ENCODE data around the gene SHISAL2A.

The SHISAL2A gene

GRCh38 chr1:52632732-52633290 lies at the start of gene SHISAL2A:
Gene SHISAL2A (plus strand): TSS chr1:52633168. CDS start chr1:52633494, 326 bp downstream.
- in situ Hi-C loops (cut with HindIII; ENCODE audit: low sequenced_read_pairs) = no loop called here

GRCh38 chr1:52585474-52585873 lies 47.5 kb upstream of the SHISAL2A start:
- in situ Hi-C loops (cut with HindIII; ENCODE audit: low sequenced_read_pairs) = loop anchor here (5.0 kb wide), 1 partner anchor 92 kb away; no protein-coding TSS in a partner anchor

GRCh38 chr1:52588027-52588426 lies 44.9 kb upstream of the SHISAL2A start:
- in situ Hi-C loops (cut with HindIII; ENCODE audit: low sequenced_read_pairs) = loop anchor here (5.0 kb wide), 1 partner anchor 89 kb away; no protein-coding TSS in a partner anchor

- in situ Hi-C loops (cut with HindIII; ENCODE audit: low sequenced_read_pairs) = loop anchor here (5.0 kb wide), 1 partner anchor 89 kb away; no protein-coding TSS in a partner anchor
Measured at GRCh38 chr1:52588535-52588934, 44.4 kb upstream of the SHISAL2A start.

- in situ Hi-C loops (cut with HindIII; ENCODE audit: low sequenced_read_pairs) = no loop called here
Measured at GRCh38 chr1:52590266-52590665, 42.7 kb upstream of the SHISAL2A start.

GRCh38 chr1:52592637-52593323 lies 40.2 kb upstream of the SHISAL2A start:
- in situ Hi-C loops (cut with HindIII; ENCODE audit: low sequenced_read_pairs) = no loop called here

- in situ Hi-C loops (cut with HindIII; ENCODE audit: low sequenced_read_pairs) = no loop called here
Measured at GRCh38 chr1:52593495-52593894, 39.5 kb upstream of the SHISAL2A start.

GRCh38 chr1:52595061-52595460 lies 37.9 kb upstream of the SHISAL2A start:
- in situ Hi-C loops (cut with HindIII; ENCODE audit: low sequenced_read_pairs) = no loop called here

GRCh38 chr1:52597912-52598311 lies 35.1 kb upstream of the SHISAL2A start:
- in situ Hi-C loops (cut with HindIII; ENCODE audit: low sequenced_read_pairs) = no loop called here

- in situ Hi-C loops (cut with HindIII; ENCODE audit: low sequenced_read_pairs) = no loop called here
Measured at GRCh38 chr1:52598729-52599128, 34.2 kb upstream of the SHISAL2A start.

- in situ Hi-C loops (cut with HindIII; ENCODE audit: low sequenced_read_pairs) = no loop called here
Measured at GRCh38 chr1:52599236-52599635, 33.7 kb upstream of the SHISAL2A start.

GRCh38 chr1:52600533-52601179 lies 32.3 kb upstream of the SHISAL2A start:
- in situ Hi-C loops (cut with HindIII; ENCODE audit: low sequenced_read_pairs) = no loop called here

- in situ Hi-C loops (cut with HindIII; ENCODE audit: low sequenced_read_pairs) = no loop called here
Measured at GRCh38 chr1:52601519-52601918, 31.4 kb upstream of the SHISAL2A start.

GRCh38 chr1:52601991-52602855 lies 30.7 kb upstream of the SHISAL2A start, which contains the start of gene GPX7:
Gene GPX7 (plus strand): TSS chr1:52602371. CDS start chr1:52602410, 39 bp downstream.
- in situ Hi-C loops (cut with HindIII; ENCODE audit: low sequenced_read_pairs) = no loop called here

- in situ Hi-C loops (cut with HindIII; ENCODE audit: low sequenced_read_pairs) = no loop called here
Measured at GRCh38 chr1:52602856-52603600, 29.9 kb upstream of the SHISAL2A start.

- in situ Hi-C loops (cut with HindIII; ENCODE audit: low sequenced_read_pairs) = no loop called here
Measured at GRCh38 chr1:52603630-52604029, 29.3 kb upstream of the SHISAL2A start.

- in situ Hi-C loops (cut with HindIII; ENCODE audit: low sequenced_read_pairs) = no loop called here
Measured at GRCh38 chr1:52604063-52604770, 28.8 kb upstream of the SHISAL2A start.

GRCh38 chr1:52613636-52614373 lies 19.2 kb upstream of the SHISAL2A start:
- in situ Hi-C loops (cut with HindIII; ENCODE audit: low sequenced_read_pairs) = no loop called here

- in situ Hi-C loops (cut with HindIII; ENCODE audit: low sequenced_read_pairs) = no loop called here
Measured at GRCh38 chr1:52614671-52615070, 18.3 kb upstream of the SHISAL2A start.
